K562 (cell line): ENCODE data around the gene MAP2K3. TPM values are rescaled to one million over a fixed set of nuclear protein-coding genes. Genes with fewer than 3 reads are reported as not detected.

Experiments used
- ATAC-seq: fragments of 200-7000 bp; cut with Tn5 transposase; 3 replicates; pipeline ENCODE4 v1.9.1; 2020; ENCODE audit warnings: moderate library complexity
- BruUV-seq: library from RNA; stranded (reverse); fragments of 400-500 nt; replicated peaks from 2 replicates; lab custom pipeline; 2021; lab: Mats Ljungman, UMichigan
- CTCF ChIA-PET: fragments of 300-600 bp; formaldehyde crosslinking; extraction: SDS; loops from one replicate; lab custom pipeline; 2021; ENCODE audit warnings: low intra/inter-chr PET ratio; lab: Yijun Ruan, JAX
- POLR2A ChIA-PET: fragments of 300-600, 350-650 bp; sonication (Branson Sonifier 250); formaldehyde crosslinking; extraction: SDS; loops from one replicate; lab custom pipeline; 2021; ENCODE audit warnings: antibody characterized with exemption, inconsistent platforms; lab: Yijun Ruan, JAX
- DNase-seq, 4 experiments: peaks; one replicate each; pipeline versions ENCODE4 v3.0.0 to v3.0.0-alpha.2; 2011 to 2018; ENCODE audit warnings: low spot score in 3 of 4, mixed read lengths in 3 of 4; ENCODE audit errors: extremely low read depth in 1 of 4
- FAIRE-seq: peaks from 2 replicates; lab custom pipeline; 2011; peaks lifted over from hg19 to GRCh38; lab: Jason Lieb, UNC
- H2AFZ ChIP-seq: 2 replicates; pipeline ENCODE4 v1.6.0; 2011; ENCODE audit warnings: low read depth, low read length, control low read depth, inconsistent platforms
- H3K27ac ChIP-seq: fragments of 200-600 bp; 3 replicates; pipeline ENCODE4 v1.8.0; 2011; ENCODE audit warnings: low read depth, mild to moderate bottlenecking, control low read depth, inconsistent platforms, low read length, moderate library complexity, mixed read lengths; ENCODE audit errors: extremely low read depth
- H3K27me3 ChIP-seq, 2 experiments: fragments of 300-600 bp in 1 of 2; 2 replicates in 1 of 2; 3 replicates in 1 of 2; pipeline versions ENCODE4 v1.6.0 to v1.8.0; 2011; ENCODE audit warnings: inconsistent platforms in 2 of 2, low read length in 2 of 2, mild to moderate bottlenecking in 1 of 2, mixed read lengths in 1 of 2, moderate library complexity in 1 of 2; ENCODE audit not compliant: control insufficient read depth in 2 of 2, insufficient read depth in 2 of 2
- H3K36me3 ChIP-seq: fragments of 300-600 bp; 3 replicates; pipeline ENCODE4 v1.8.0; 2011; ENCODE audit warnings: mild to moderate bottlenecking, low read length, inconsistent platforms; ENCODE audit not compliant: control insufficient read depth, insufficient read depth
- H3K4me1 ChIP-seq, 2 experiments: fragments of 200-600 bp in 1 of 2; replicated peaks in 1 of 2; 2 replicates in 1 of 2; 3 replicates in 1 of 2; pipeline versions ENCODE4 v1.5.1 to v1.8.0; 2011; ENCODE audit warnings: inconsistent platforms in 2 of 2, low read length in 2 of 2, mild to moderate bottlenecking in 1 of 2, mixed read lengths in 1 of 2, moderate library complexity in 1 of 2; ENCODE audit not compliant: control insufficient read depth in 2 of 2, insufficient read depth in 2 of 2
- H3K4me2 ChIP-seq: 2 replicates; pipeline ENCODE4 v1.6.1; 2011; ENCODE audit warnings: low read length, control low read depth, inconsistent platforms, mixed read lengths; ENCODE audit not compliant: insufficient read depth
- H3K4me3 ChIP-seq: fragments of 200-600 bp; sonication (generic), shearing (Covaris generic); 2 replicates; pipeline ENCODE4 v1.5.1; 2016; ENCODE audit warnings: control low read depth, inconsistent platforms
- H3K79me2 ChIP-seq: fragments of 200-600 bp; 3 replicates; pipeline ENCODE4 v1.8.0; 2011; ENCODE audit warnings: low read length, inconsistent platforms; ENCODE audit not compliant: control insufficient read depth, insufficient read depth
- H3K9ac ChIP-seq, 2 experiments: 2 replicates each; pipeline versions ENCODE4 v1.6.0 to v1.6.1; 2011; ENCODE audit warnings: low read depth in 2 of 2, low read length in 2 of 2, control low read depth in 1 of 2, inconsistent platforms in 1 of 2, mild to moderate bottlenecking in 1 of 2, mixed read lengths in 1 of 2; ENCODE audit not compliant: insufficient read depth in 1 of 2
- H3K9me1 ChIP-seq: one replicate; pipeline ENCODE4 v1.6.0; 2011; ENCODE audit warnings: inconsistent platforms, mild to moderate bottlenecking, low read length, moderate library complexity; ENCODE audit not compliant: control insufficient read depth, insufficient read depth
- H3K9me3 ChIP-seq: replicated peaks from 2 replicates; pipeline ENCODE4 v1.5.1; 2011; ENCODE audit warnings: low read depth, low read length, inconsistent platforms; ENCODE audit not compliant: control insufficient read depth, insufficient read depth
- H4K20me1 ChIP-seq: replicated peaks from 2 replicates; pipeline ENCODE4 v1.6.1; 2011; ENCODE audit warnings: low read length, inconsistent platforms, mixed read lengths; ENCODE audit not compliant: control insufficient read depth, insufficient read depth
- CEBPB ChIP-seq: fragments of 450-650 bp; IDR thresholded peaks from 2 replicates; pipeline ENCODE4 v1.6.1; 2016; ENCODE audit warnings: missing genetic modification characterization, missing compliant biosample characterization
- CHD4 ChIP-seq: fragments of 200-600 bp; sonication (generic); IDR thresholded peaks from 3 replicates; pipeline ENCODE4 v1.6.1; 2012; ENCODE audit warnings: low read depth, mild to moderate bottlenecking, mixed read lengths, low read length, inconsistent platforms; ENCODE audit not compliant: insufficient read depth, insufficient replicate concordance, poor library complexity, severe bottlenecking
- E2F4 ChIP-seq: sonication (generic); formaldehyde crosslinking; IDR thresholded peaks from 2 replicates; pipeline ENCODE4 v1.8.0; 2022; ENCODE audit warnings: mild to moderate bottlenecking, low read depth, missing genetic modification reagents
- IRF2 ChIP-seq: sonication (generic); formaldehyde crosslinking; IDR thresholded peaks from 2 replicates; pipeline ENCODE4 v1.8.1; 2022; ENCODE audit warnings: mild to moderate bottlenecking, missing genetic modification reagents
- NFE2L1 ChIP-seq: fragments of 450-650 bp; IDR thresholded peaks from 2 replicates; pipeline ENCODE4 v1.6.1; 2016; ENCODE audit warnings: missing genetic modification characterization, low read depth, mild to moderate bottlenecking, missing compliant biosample characterization, moderate library complexity, borderline replicate concordance
- NFIX ChIP-seq: fragments of 250-450 bp; sonication (Bioruptor Pico); IDR thresholded peaks from 2 replicates; pipeline ENCODE4 v1.4.0; 2020; ENCODE audit warnings: low read depth, mild to moderate bottlenecking, moderate library complexity
- NFXL1 ChIP-seq: fragments of 450-650 bp; formaldehyde crosslinking; IDR thresholded peaks from 2 replicates; pipeline ENCODE4 v1.4.0; 2021; ENCODE audit warnings: mild to moderate bottlenecking
- RBM34 ChIP-seq: fragments of 200-400 bp; formaldehyde crosslinking; IDR thresholded peaks from 2 replicates; pipeline ENCODE4 v1.6.1; 2018; ENCODE audit warnings: low read length, borderline replicate concordance; ENCODE audit not compliant: insufficient read depth
- THRA ChIP-seq: fragments of 450-650 bp; IDR thresholded peaks from 2 replicates; pipeline ENCODE4 v1.6.1; 2017; ENCODE audit warnings: mild to moderate bottlenecking, moderate library complexity
- ZBTB12 ChIP-seq: fragments of 250-450 bp; sonication (Bioruptor Pico); IDR thresholded peaks from 2 replicates; pipeline ENCODE4 v1.4.0; 2020
- ZFX ChIP-seq: sonication (generic); formaldehyde crosslinking; IDR thresholded peaks from 2 replicates; pipeline ENCODE4 v1.8.0; 2022; ENCODE audit warnings: mild to moderate bottlenecking, missing genetic modification reagents, moderate library complexity
- ZNF143 ChIP-seq: sonication (generic); formaldehyde crosslinking; IDR thresholded peaks from 2 replicates; pipeline ENCODE4 v1.9.0; 2022; ENCODE audit warnings: mild to moderate bottlenecking, missing genetic modification reagents
- ZNF24 ChIP-seq: fragments of 450-650 bp; IDR thresholded peaks from 2 replicates; pipeline ENCODE4 v1.6.1; 2016
- WGBS: fragments of 100-300 bp; shearing (Covaris generic); methylation state at CpG from one replicate; pipeline ENCODE4 v1.1.6; 2016; ENCODE audit warnings: low coverage, mixed read lengths; ENCODE audit not compliant: insufficient coverage; ENCODE audit errors: missing lambda C conversion rate; 5-methylcytosine and 5-hydroxymethylcytosine counted together
- in situ Hi-C: fragments of 300-500 bp; cut with MboI; formaldehyde crosslinking; loops from 4 replicates; pipeline ENCODE4 v1.15.0; 2018; ENCODE audit warnings: inconsistent platforms, mixed read lengths
- intact Hi-C: fragments of 100-400 bp; cut with micrococcal nuclease; formaldehyde crosslinking; loops from 2 replicates; pipeline ENCODE4 v1.14.2; 2022
- polyA plus RNA-seq, 8 experiments: library from polyadenylated mRNA; depleted of rRNA in 4 of 8; stranded (reverse) in 5 of 8; unstranded in 3 of 8; fragments of >200 nt; fragmentation: Nextera tagmentation in 2 of 8; fragmentation: Illumina TruSeq in 1 of 8; extraction: Ambion mirVana in 2 of 8; extraction: Trizol in 1 of 8; gene quantifications; 2 replicates each; pipeline versions ENCODE4 v1.2.1 to v1.2.3, GENCODE V29; 2011 to 2014; ENCODE audit warnings: inconsistent platforms in 1 of 8, missing spikeins in 1 of 8
- total RNA-seq, 7 experiments: library from RNA; depleted of rRNA in 6 of 7; stranded (reverse); fragments of >200 nt in 6 of 7; fragmentation: Illumina TruSeq in 2 of 7; extraction: Trizol in 2 of 7; gene quantifications; 2 replicates each; pipeline versions ENCODE4 v1.2.1 to v1.2.3, GENCODE V29; 2011 to 2021; ENCODE audit warnings: low replicate concordance in 1 of 7

Gene MAP2K3
- total and polyA plus RNA-seq, 9 of the 15 experiments (the other 6 are each of a cell fraction or from before 2014, with no cell fraction given): 0.18 to 14.8 (median 3.5) TPM

- TF ChIP-seq THRA (no peak), NFIX (CRISPR knock-in tag) (no peak), ZNF143 (CRISPR knock-in tag) (no peak), NFXL1 (CRISPR knock-in tag) (no peak), CHD4 (no peak), IRF2 (CRISPR knock-in tag) (no peak), NFE2L1 (tag) (no peak), ZNF24 (no peak)
Observed at GRCh38 chr17:21352981-21353265, 68.4 kb downstream of the MAP2K3 start (continued).

GRCh38 chr17:21353326-21354010 is 69.0 kb downstream of the MAP2K3 start:
- in situ Hi-C loops (no loop called here), intact Hi-C loops (no loop called here)
- Histone ChIP-seq H3K27me3 (peaks cover 5 to 29% of the 10 kb centered on the region in 2 experiments; a peak in 4 of 5 replicates), H3K27ac (no peak overlapping the region), H4K20me1 (no peaks in the 10 kb centered on the region), H3K4me1 (no peaks in the 10 kb centered on the region; a peak in 1 of 5 replicates), H3K9me1 (no peaks in the 10 kb centered on the region), H3K36me3 (no peaks in the 10 kb centered on the region), H3K9ac (no peak overlapping the region), H3K9me3 (no peaks in the 10 kb centered on the region), H3K79me2 (no peaks in the 10 kb centered on the region), H3K4me2 (no peak overlapping the region), H2AFZ (no peak overlapping the region), H3K4me3 (no peak overlapping the region)
- no TSS peak for BruUV-seq
- WGBS: under 1% methylated on average over 13 of the region's 13 CpGs
- FAIRE-seq (no peak), ATAC-seq (no peak), DNase-seq (no peak)
- TF ChIP-seq E2F4 (no peak), ZBTB12 (CRISPR knock-in tag) (no peak), ZFX (CRISPR knock-in tag) (no peak), RBM34 (no peak), CEBPB (peak; percentile 60)
- POLR2A ChIA-PET: no interaction called here
- CTCF ChIA-PET: no interaction called here
